Activated CD4-positive, alpha-beta T cell treated with anti-CD3 and anti-CD28 coated beads, Interleukin-2, amount 50 U/mL, for 4 hours (primary cell): Measurements from ENCODE around the gene RPS3A.
"Not testable (repeated sequence)": the region's sequence is repeated elsewhere in the genome, so short reads cannot be mapped to it uniquely, and the experiment has no call there.

Experiments
- DNase-seq, 2 experiments: peaks; one replicate each; pipeline ENCODE4 v3.0.0-alpha.2; 2020

Gene RPS3A

GRCh38 chr4:151099229-151099975 lies at the start of gene RPS3A:
TSS of gene RPS3A (plus strand) at chr4:151099628. CDS start at chr4:151099653, 25 bp downstream.
- DNase-seq: peak; percentile 95 to 97

GRCh38 chr4:151052785-151053184 lies 46.6 kb upstream of the RPS3A start:
- DNase-seq: no peak

GRCh38 chr4:151055539-151055938 lies 43.9 kb upstream of the RPS3A start:
- no peak for DNase-seq

GRCh38 chr4:151063143-151063542 lies 36.3 kb upstream of the RPS3A start:
- DNase-seq: not testable (repeated sequence)

- DNase-seq: no peak
Measured at GRCh38 chr4:151067316-151067970, 32.0 kb upstream of the RPS3A start.

- DNase-seq: no peak
Measured at GRCh38 chr4:151074416-151074916, 25.0 kb upstream of the RPS3A start.

- DNase-seq: peak in 1 of 2 experiments; percentile 2
Measured at GRCh38 chr4:151077978-151078377, 21.4 kb upstream of the RPS3A start.

- no peak for DNase-seq
Measured at GRCh38 chr4:151087467-151087866, 12.0 kb upstream of the RPS3A start.

GRCh38 chr4:151091047-151091446 lies 8.4 kb upstream of the RPS3A start:
- no peak for DNase-seq

GRCh38 chr4:151092488-151092887 lies 6.9 kb upstream of the RPS3A start:
- no peak for DNase-seq

GRCh38 chr4:151093203-151093602 lies 6.2 kb upstream of the RPS3A start:
- no peak for DNase-seq

GRCh38 chr4:151094290-151094751 lies 5.1 kb upstream of the RPS3A start:
- DNase-seq: no peak

GRCh38 chr4:151095142-151095541 lies 4.3 kb upstream of the RPS3A start:
- DNase-seq: no peak

- DNase-seq: no peak
Measured at GRCh38 chr4:151097759-151098158, 1.7 kb upstream of the RPS3A start.

- DNase-seq: no peak
Measured at GRCh38 chr4:151098979-151099228, 524 bp upstream of the RPS3A start.

- DNase-seq: no peak
Measured at GRCh38 chr4:151099976-151100417, 569 bp downstream of the RPS3A start.

GRCh38 chr4:151100531-151100930 lies 1.1 kb downstream of the RPS3A start:
- DNase-seq: no peak

- no peak for DNase-seq
Measured at GRCh38 chr4:151103758-151104157, 4.3 kb downstream of the RPS3A start.

- DNase-seq: no peak
Measured at GRCh38 chr4:151104621-151105020, 5.2 kb downstream of the RPS3A start.

GRCh38 chr4:151105454-151106032 lies 6.1 kb downstream of the RPS3A start:
- no peak for DNase-seq

GRCh38 chr4:151107063-151107462 lies 7.6 kb downstream of the RPS3A start:
- DNase-seq: no peak

GRCh38 chr4:151110236-151110635 lies 10.8 kb downstream of the RPS3A start:
- DNase-seq: no peak

GRCh38 chr4:151114338-151114737 lies 14.9 kb downstream of the RPS3A start:
- DNase-seq: no peak

GRCh38 chr4:151114986-151115385 lies 15.6 kb downstream of the RPS3A start:
- no peak for DNase-seq
